ENCODE data around the gene SEC14L6. TPM values are rescaled to one million over a fixed set of nuclear protein-coding genes. Genes with fewer than 3 reads are reported as not detected.
A peak's percentile ranks its signal among the peaks of the same experiment; 100 is the strongest.

SEC14L6 gene
- polyA plus RNA-seq, 1 experiment: 0.06 TPM

DNA sequence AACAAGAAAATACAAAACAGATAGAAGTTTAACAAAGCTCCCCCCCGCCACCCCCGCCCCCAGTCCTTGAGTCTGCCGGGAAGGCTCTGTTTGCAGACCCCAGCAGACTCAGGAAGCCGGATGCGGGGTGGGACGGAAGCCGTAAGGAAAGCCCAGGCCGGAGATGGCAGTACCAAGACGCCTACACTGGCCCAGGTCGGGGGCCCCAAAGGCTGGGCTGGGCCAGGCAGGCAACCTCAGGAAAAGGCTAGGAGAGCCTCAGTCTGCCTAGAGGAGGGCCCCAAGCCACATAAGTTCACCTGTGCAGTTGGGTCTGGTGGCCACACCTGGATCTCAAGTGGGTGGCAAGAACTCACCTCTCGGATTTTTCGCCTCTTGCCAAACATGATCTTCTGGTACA lies 31.9 kb upstream of the SEC14L6 start:
- Histone ChIP-seq H3K27me3 (ENCODE audit: control insufficient read depth, insufficient read depth, low read length) (no peaks in the 10 kb centered on the region), H3K4me3 (ENCODE audit: low read depth, low read length) (no peak overlapping the region), H3K27ac (ENCODE audit: low read depth, low read length) (no peak overlapping the region), H3K9me3 (ENCODE audit: control insufficient read depth, insufficient read depth, low read length) (no peaks in the 10 kb centered on the region; the same call in 1 of the 2 replicates)
- ChIA-PET POLR2A (no interaction called here), CTCF (no interaction called here)
- DNase-seq (ENCODE audit: low read depth, low spot score): no peak
- TF ChIP-seq, protein P1, sequence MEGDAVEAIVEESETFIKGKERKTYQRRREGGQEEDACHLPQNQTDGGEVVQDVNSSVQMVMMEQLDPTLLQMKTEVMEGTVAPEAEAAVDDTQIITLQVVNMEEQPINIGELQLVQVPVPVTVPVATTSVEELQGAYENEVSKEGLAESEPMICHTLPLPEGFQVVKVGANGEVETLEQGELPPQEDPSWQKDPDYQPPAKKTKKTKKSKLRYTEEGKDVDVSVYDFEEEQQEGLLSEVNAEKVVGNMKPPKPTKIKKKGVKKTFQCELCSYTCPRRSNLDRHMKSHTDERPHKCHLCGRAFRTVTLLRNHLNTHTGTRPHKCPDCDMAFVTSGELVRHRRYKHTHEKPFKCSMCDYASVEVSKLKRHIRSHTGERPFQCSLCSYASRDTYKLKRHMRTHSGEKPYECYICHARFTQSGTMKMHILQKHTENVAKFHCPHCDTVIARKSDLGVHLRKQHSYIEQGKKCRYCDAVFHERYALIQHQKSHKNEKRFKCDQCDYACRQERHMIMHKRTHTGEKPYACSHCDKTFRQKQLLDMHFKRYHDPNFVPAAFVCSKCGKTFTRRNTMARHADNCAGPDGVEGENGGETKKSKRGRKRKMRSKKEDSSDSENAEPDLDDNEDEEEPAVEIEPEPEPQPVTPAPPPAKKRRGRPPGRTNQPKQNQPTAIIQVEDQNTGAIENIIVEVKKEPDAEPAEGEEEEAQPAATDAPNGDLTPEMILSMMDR (IDR thresholded peaks at IDR 0.05; ENCODE audit: low read depth, low read length): no peak

DNA sequence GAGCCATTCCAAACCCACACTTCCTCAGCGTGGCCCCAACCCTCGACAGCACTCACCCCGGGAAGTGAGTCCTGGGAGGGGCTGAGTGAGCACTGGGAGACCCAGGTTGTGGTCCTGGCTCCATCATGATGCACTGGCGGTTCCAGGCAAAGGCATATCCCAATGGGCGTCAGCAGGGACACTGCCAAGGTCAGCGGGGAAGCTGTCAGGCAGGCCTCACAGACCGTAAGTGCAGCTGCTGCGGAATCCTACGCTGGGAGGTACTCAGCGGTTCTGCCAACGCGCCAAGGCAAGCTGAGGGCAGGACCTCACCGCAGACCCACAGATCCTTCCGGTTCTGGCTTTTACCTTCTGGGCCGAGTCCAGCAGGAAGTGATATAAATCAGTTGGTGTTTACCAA lies 29.3 kb upstream of the SEC14L6 start:
- Histone ChIP-seq H3K27ac (ENCODE audit: low read depth, low read length) (peak overlapping the region; percentile 82), H3K27me3 (ENCODE audit: control insufficient read depth, insufficient read depth, low read length) (peaks cover 7% of the 10 kb centered on the region), H3K4me3 (ENCODE audit: low read depth, low read length) (no peak overlapping the region), H3K9me3 (ENCODE audit: control insufficient read depth, insufficient read depth, low read length) (no peaks in the 10 kb centered on the region)
- TF ChIP-seq, protein P1 (IDR thresholded peaks at IDR 0.05; ENCODE audit: low read depth, low read length): no peak
- DNase-seq (ENCODE audit: low read depth, low spot score): no peak
- ChIA-PET CTCF (no interaction called here), POLR2A (interaction anchor here (1.3 kb wide), 1 partner anchor 16 kb away, joined by 5 read pairs; the partner anchor contains the start of gene PES1)

DNA sequence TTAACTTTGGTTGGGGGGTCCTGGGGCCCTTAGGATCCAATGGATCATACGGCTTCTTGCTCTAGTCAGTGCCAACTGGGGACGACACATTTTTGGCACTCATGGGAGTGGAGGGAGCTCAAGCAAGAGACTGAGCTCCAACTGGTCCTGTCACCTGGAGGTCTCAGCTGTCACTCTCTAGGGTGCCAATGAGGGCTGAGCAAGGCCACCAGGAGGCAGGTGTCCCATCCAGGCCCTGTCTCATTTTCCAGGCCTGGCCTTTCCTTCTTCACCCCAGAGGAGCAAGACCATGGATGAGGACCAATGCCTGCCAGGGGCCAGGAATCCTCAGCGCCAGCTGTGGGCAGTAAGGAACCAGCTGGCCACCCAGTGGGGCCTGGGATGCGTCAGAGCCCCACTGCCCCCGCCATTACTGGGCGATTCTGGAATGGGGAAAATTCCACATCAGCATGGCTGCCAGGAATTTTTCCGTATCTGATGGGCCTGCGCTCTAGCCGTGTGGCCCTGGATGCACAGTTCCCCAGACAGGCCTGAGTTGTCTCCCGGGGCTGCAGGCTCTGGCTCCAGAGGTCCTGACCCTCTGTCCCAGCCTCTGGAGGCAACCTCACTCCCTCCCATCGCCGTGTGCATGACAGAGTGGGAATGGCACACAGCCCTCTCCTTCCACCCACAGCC lies 28.6 kb upstream of the SEC14L6 start:
- peak overlapping the region; percentile 82 for H3K27ac ChIP-seq (ENCODE audit: low read depth, low read length)
- POLR2A ChIA-PET: interaction anchor here (0.6 to 1.3 kb wide), 3 partner anchors 17 to 180 kb away, joined by 3 to 5 read pairs (median 3); partner anchors contain the start of gene PES1

DNA sequence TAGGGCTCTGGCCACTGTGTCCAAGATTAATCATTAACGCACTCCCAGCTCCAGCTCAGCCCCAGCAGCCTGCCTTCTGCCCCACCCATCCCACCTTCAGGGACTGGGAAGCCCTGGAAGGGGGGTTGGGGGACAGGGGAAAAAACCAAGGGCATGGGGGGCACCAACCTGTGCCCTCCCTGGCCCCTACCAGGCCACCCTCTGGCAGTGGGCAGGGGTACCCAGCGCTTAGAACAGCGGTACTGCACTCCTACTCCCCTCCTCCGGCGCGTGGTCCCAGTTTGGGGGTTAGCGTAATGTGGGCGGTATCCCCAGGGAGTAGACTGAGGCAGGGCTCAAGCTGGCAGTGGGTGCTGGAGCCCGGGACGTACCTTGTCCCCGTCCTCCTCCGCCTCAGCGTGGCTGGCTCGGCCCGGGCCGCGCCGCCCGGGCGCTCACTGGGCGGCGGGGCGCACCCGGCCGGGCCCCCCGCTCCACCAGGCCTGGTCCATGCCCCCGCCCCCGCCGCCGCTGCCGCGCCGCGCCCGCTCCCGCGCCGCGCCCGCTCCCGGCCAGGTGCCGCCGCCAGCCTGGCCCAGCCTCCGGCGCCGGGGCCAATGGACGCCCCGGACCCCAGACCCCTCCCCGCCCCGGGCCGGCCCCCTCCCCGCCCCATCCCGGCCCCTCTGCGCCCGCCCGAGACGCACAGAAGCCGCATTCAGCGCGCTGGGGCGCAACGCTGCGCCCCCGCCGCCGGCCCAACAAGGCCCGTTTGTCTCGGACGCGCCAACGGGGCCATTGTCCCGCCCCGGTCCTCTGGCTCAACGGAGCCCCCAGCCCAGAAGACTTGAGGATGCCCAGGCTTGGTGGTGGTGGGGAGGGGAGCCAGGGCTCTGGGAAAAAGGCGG lies 27.8 kb upstream of the SEC14L6 start, which contains the start of gene GAL3ST1:
GAL3ST1 (minus strand) TSS at position 571 of the 887 bp plus-strand sequence. CDS start 17,273 bp downstream, outside the sequence.
- TF ChIP-seq, protein P1 (IDR thresholded peaks at IDR 0.05; ENCODE audit: low read depth, low read length): no peak
- Histone ChIP-seq H3K9me3 (ENCODE audit: control insufficient read depth, insufficient read depth, low read length) (no peaks in the 10 kb centered on the region), H3K27ac (ENCODE audit: low read depth, low read length) (peak within 1 kb of the TSS; percentile 82), H3K27me3 (ENCODE audit: control insufficient read depth, insufficient read depth, low read length) (peaks cover 16% of the 10 kb centered on the region), H3K4me3 (ENCODE audit: low read depth, low read length) (peak within 1 kb of the TSS; percentile 13; the same call in 1 of the 2 replicates)
- no peak for DNase-seq (ENCODE audit: low read depth, low spot score)
- ChIA-PET CTCF (interaction anchor here (1.1 kb wide), 1 partner anchor 181 kb away, joined by 3 read pairs; no protein-coding TSS in a partner anchor), POLR2A (interaction anchor here (1.0 to 1.3 kb wide), 2 partner anchors 17 to 181 kb away, joined by 3 to 5 read pairs; partner anchors contain the start of gene PES1)

More for the DNA sequence above, 28.6 kb upstream of the SEC14L6 start:
- TF ChIP-seq, protein P1 (IDR thresholded peaks at IDR 0.05; ENCODE audit: low read depth, low read length): 0 out of 2 replicates have a peak, but pooled peaks have one; percentile 10
- Histone ChIP-seq H3K4me3 (ENCODE audit: low read depth, low read length) (peak overlapping the region; percentile 13; the same call in 1 of the 2 replicates), H3K27me3 (ENCODE audit: control insufficient read depth, insufficient read depth, low read length) (peaks cover 10% of the 10 kb centered on the region), H3K9me3 (ENCODE audit: control insufficient read depth, insufficient read depth, low read length) (no peaks in the 10 kb centered on the region)
- peak; percentile 38 for DNase-seq (ENCODE audit: low read depth, low spot score)
- CTCF ChIA-PET: interaction anchor here (1.1 kb wide), 1 partner anchor 180 kb away, joined by 3 read pairs; no protein-coding TSS in a partner anchor
